PC-9 (cell line): Measurements from ENCODE around the gene TIMM17B. TPM values are rescaled to one million over a fixed set of nuclear protein-coding genes. Genes with fewer than 3 reads are reported as not detected.

ENCODE experiments used
- BruUV-seq: library from RNA; stranded (reverse); fragments of 400-500 nt; replicated peaks from 2 replicates; lab custom pipeline; 2021; lab: Mats Ljungman, UMichigan
- CTCF ChIA-PET: fragments of 300-600 bp; sonication (Branson Sonifier 250); formaldehyde crosslinking; loops from one replicate; lab custom pipeline; 2022; ENCODE audit warnings: antibody characterized with exemption; lab: Charles Lee
- POLR2A ChIA-PET: fragments of 300-600 bp; sonication (Branson Sonifier 250); formaldehyde crosslinking; loops from one replicate; lab custom pipeline; 2022; ENCODE audit warnings: antibody characterized with exemption; ENCODE audit not compliant: unreplicated experiment; lab: Charles Lee
- DNase-seq, 2 experiments: peaks; one replicate each; pipeline versions ENCODE4 v3.0.0 to v3.0.0-alpha.2; 2015 to 2022; ENCODE audit warnings: mixed read lengths in 1 of 2
- H2AFZ ChIP-seq: fragments of 200-600 bp; sonication (generic); 2 replicates; pipeline ENCODE4 v1.8.1; 2017; ENCODE audit warnings: antibody characterized with exemption
- H3F3A ChIP-seq: fragments of 200-600 bp; sonication (generic); 2 replicates; pipeline ENCODE4 v1.8.1; 2017; ENCODE audit warnings: antibody characterized with exemption, mild to moderate bottlenecking, low read depth; ENCODE audit not compliant: insufficient read depth
- H3K27ac ChIP-seq: fragments of 200-600 bp; sonication (generic); 2 replicates; pipeline ENCODE4 v1.6.1; 2016; ENCODE audit warnings: mixed run types
- H3K27me3 ChIP-seq: fragments of 200-600 bp; sonication (generic); 2 replicates; pipeline ENCODE4 v1.6.1; 2016; ENCODE audit warnings: low read depth, mixed run types; ENCODE audit not compliant: insufficient read depth
- H3K36me3 ChIP-seq: fragments of 200-600 bp; sonication (generic); 2 replicates; pipeline ENCODE4 v1.6.1; 2016; ENCODE audit warnings: low read depth, mixed run types
- H3K4me1 ChIP-seq: fragments of 200-600 bp; sonication (generic); replicated peaks from 2 replicates; pipeline ENCODE4 v1.6.1; 2016; ENCODE audit warnings: mixed run types; ENCODE audit not compliant: insufficient read depth
- H3K4me2 ChIP-seq: fragments of 200-600 bp; sonication (generic); 2 replicates; pipeline ENCODE4 v1.6.1; 2017; ENCODE audit warnings: mixed run types
- H3K4me3 ChIP-seq: fragments of 200-600 bp; sonication (generic); 2 replicates; pipeline ENCODE4 v1.6.1; 2016; ENCODE audit warnings: mixed run types
- H3K79me2 ChIP-seq: fragments of 200-600 bp; sonication (generic); 2 replicates; pipeline ENCODE4 v1.6.1; 2017; ENCODE audit warnings: low read depth, mixed run types
- H3K9me2 ChIP-seq: fragments of 200-600 bp; sonication (generic); 2 replicates; pipeline ENCODE4 v1.8.1; 2017; ENCODE audit warnings: mild to moderate bottlenecking; ENCODE audit not compliant: insufficient read depth
- H3K9me3 ChIP-seq: fragments of 200-600 bp; sonication (generic); 2 replicates; pipeline ENCODE4 v1.8.1; 2016; ENCODE audit warnings: low read depth; ENCODE audit not compliant: insufficient read depth
- H4K20me1 ChIP-seq: fragments of 200-600 bp; sonication (generic); 2 replicates; pipeline ENCODE4 v1.8.1; 2017; ENCODE audit not compliant: insufficient read depth
- EZH2 ChIP-seq: fragments of 200-600 bp; sonication (generic); IDR thresholded peaks from 2 replicates; pipeline ENCODE4 v1.8.0; 2017; ENCODE audit warnings: antibody characterized with exemption, low read depth
- intact Hi-C: fragments of 100-400 bp; cut with micrococcal nuclease; formaldehyde crosslinking; loops from one replicate; pipeline ENCODE4 v1.10.0; 2022; ENCODE audit not compliant: unreplicated experiment
- total RNA-seq: library from RNA; stranded (reverse); gene quantifications from 2 replicates; pipeline ENCODE4 v1.2.3, GENCODE V29; 2021
- TF ChIP-seq, protein P1 (sequence below): fragments of 200-600 bp; sonication (generic); conservative IDR thresholded peaks from 2 replicates; pipeline ENCODE4 v1.6.1; 2017; ENCODE audit warnings: mixed run types, antibody characterized with exemption, mild to moderate bottlenecking, moderate library complexity

The TIMM17B gene
- total RNA-seq, 1 experiment from 2014 or later: 44.9 TPM

GRCh38 chrX:48918643-48919340, 21.2 kb upstream of the TIMM17B start, which contains the start of gene PIM2:
PIM2 (minus strand) TSS chrX:48919024; CDS start chrX:48918834, 190 bp downstream.
- no peaks in the 10 kb centered on the region for H3K27me3 ChIP-seq
- no peaks in the 10 kb centered on the region for H3K9me2 ChIP-seq
- H3K79me2 ChIP-seq: no peaks in the 10 kb centered on the region
- H3K4me3 ChIP-seq: peak within 1 kb of the TSS; percentile 58; the same call in 1 of the 2 replicates
- intact Hi-C loops: loop anchor here (5.0 kb wide), 1 partner anchor 139 kb away; the partner anchor contains the start of gene CCDC120
- H4K20me1 ChIP-seq: no peaks in the 10 kb centered on the region
- peak; percentile 64 to 81 for DNase-seq
- H3K36me3 ChIP-seq: no peaks in the 10 kb centered on the region
- H3K4me1 ChIP-seq: no peaks in the 10 kb centered on the region
- peak within 1 kb of the TSS; percentile 77 for H3K4me2 ChIP-seq
- H3F3A ChIP-seq: no peaks in the 10 kb centered on the region
- H3K9me3 ChIP-seq: no peaks in the 10 kb centered on the region
- CTCF ChIA-PET: no interaction called here
- TF ChIP-seq EZH2: no peak
- TF ChIP-seq, protein P1, sequence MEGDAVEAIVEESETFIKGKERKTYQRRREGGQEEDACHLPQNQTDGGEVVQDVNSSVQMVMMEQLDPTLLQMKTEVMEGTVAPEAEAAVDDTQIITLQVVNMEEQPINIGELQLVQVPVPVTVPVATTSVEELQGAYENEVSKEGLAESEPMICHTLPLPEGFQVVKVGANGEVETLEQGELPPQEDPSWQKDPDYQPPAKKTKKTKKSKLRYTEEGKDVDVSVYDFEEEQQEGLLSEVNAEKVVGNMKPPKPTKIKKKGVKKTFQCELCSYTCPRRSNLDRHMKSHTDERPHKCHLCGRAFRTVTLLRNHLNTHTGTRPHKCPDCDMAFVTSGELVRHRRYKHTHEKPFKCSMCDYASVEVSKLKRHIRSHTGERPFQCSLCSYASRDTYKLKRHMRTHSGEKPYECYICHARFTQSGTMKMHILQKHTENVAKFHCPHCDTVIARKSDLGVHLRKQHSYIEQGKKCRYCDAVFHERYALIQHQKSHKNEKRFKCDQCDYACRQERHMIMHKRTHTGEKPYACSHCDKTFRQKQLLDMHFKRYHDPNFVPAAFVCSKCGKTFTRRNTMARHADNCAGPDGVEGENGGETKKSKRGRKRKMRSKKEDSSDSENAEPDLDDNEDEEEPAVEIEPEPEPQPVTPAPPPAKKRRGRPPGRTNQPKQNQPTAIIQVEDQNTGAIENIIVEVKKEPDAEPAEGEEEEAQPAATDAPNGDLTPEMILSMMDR: no peak
- POLR2A ChIA-PET: no interaction called here
- no peak within 1 kb of the TSS for H3K27ac ChIP-seq
- BruUV-seq: TSS peak; percentile 18
- 0 out of 2 replicates have a peak within 1 kb of the TSS, but pooled peaks have one; percentile 52 for H2AFZ ChIP-seq

DNA sequence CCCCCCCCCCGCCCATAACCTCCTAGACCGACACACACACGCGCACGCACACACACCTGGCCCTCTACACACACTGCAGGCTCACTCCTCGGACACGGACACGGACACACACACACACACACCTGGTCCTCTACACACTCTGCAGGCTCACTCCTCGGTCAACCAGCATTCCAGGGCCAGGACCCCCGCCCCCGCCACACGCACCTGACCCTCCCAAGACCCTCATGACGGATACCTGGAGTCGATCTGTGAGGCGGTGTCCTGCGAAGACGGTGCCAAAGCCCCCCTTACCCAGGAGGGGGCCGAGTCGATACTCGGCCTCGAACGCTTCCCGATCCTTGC, 20.7 kb upstream of the TIMM17B start:
- ChIA-PET CTCF (no interaction called here), POLR2A (no interaction called here)
- H3K9me2 ChIP-seq: no peaks in the 10 kb centered on the region
- no peaks in the 10 kb centered on the region for H3K36me3 ChIP-seq
- DNase-seq: no peak
- H3K4me1 ChIP-seq: no peaks in the 10 kb centered on the region
- H3K9me3 ChIP-seq: no peaks in the 10 kb centered on the region
- H3K79me2 ChIP-seq: no peaks in the 10 kb centered on the region
- H3K27ac ChIP-seq: no peak overlapping the region
- BruUV-seq: no TSS peak
- no peaks in the 10 kb centered on the region for H3F3A ChIP-seq
- H3K4me2 ChIP-seq: peak overlapping the region; percentile 66
- no peaks in the 10 kb centered on the region for H4K20me1 ChIP-seq
- peak overlapping the region; percentile 58; the same call in 1 of the 2 replicates for H3K4me3 ChIP-seq
- no peak for TF ChIP-seq EZH2
- TF ChIP-seq, protein P1: no peak
- intact Hi-C loops: loop anchor here (5.0 kb wide), 1 partner anchor 139 kb away; the partner anchor contains the start of gene CCDC120
- H2AFZ ChIP-seq: 0 out of 2 replicates have a peak overlapping the region, but pooled peaks have one; percentile 52
- H3K27me3 ChIP-seq: no peaks in the 10 kb centered on the region

- POLR2A ChIA-PET: no interaction called here
- BruUV-seq: no TSS peak
Observed at GRCh38 chrX:48917139-48918001, 19.8 kb upstream of the TIMM17B start.

More at GRCh38 chrX:48917139-48918001, 19.8 kb upstream of the TIMM17B start:
- Histone ChIP-seq H3K36me3 (no peaks in the 10 kb centered on the region), H2AFZ (no peak overlapping the region), H3K4me3 (no peak overlapping the region), H3K9me3 (no peaks in the 10 kb centered on the region), H3K4me1 (no peaks in the 10 kb centered on the region), H4K20me1 (no peaks in the 10 kb centered on the region), H3K4me2 (peak overlapping the region; percentile 38; the same call in 1 of the 2 replicates), H3K27me3 (no peaks in the 10 kb centered on the region), H3K27ac (no peak overlapping the region), H3F3A (no peaks in the 10 kb centered on the region), H3K9me2 (no peaks in the 10 kb centered on the region), H3K79me2 (no peaks in the 10 kb centered on the region)
- CTCF ChIA-PET: no interaction called here
- intact Hi-C loops: loop anchor here (1.0 to 5.0 kb wide), 2 partner anchors 140 to 155 kb away; partner anchors contain the start of gene CCDC120
- peak; percentile 70 to 75 for DNase-seq
- TF ChIP-seq EZH2: no peak
- TF ChIP-seq, protein P1: peak; percentile 80
